Activated CD4-positive, CD25-positive, alpha-beta regulatory T cell treated with anti-CD3 and anti-CD28 coated beads, Interleukin-2, amount 50 U/mL, for 72 hours (primary cell): ENCODE data around the gene CIB4.
"Not testable (repeated sequence)": the region's sequence is repeated elsewhere in the genome, so short reads cannot be mapped to it uniquely, and the experiment has no call there.

ENCODE experiments used
- DNase-seq: peaks from one replicate; pipeline ENCODE4 v3.0.0; 2021

The CIB4 gene

DNA sequence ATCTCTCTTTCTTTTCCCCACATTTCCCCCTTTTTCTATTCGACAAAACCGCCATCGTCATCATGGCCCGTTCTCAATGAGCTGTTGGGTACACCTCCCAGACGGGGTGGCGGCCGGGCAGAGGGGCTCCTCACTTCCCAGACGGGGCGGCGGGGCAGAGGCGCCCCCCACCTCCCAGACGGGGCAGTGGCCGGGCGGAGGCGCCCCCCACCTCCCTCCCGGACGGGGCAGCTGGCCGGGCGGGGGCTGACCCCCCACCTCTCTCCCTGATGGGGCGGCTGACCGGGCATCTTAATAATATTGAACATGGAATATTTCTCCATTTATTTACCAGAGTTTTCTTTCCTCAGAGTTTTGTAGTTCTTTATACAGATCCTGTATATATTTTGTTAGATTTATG, 24.1 kb upstream of the CIB4 start:
- not testable (repeated sequence) for DNase-seq

DNA sequence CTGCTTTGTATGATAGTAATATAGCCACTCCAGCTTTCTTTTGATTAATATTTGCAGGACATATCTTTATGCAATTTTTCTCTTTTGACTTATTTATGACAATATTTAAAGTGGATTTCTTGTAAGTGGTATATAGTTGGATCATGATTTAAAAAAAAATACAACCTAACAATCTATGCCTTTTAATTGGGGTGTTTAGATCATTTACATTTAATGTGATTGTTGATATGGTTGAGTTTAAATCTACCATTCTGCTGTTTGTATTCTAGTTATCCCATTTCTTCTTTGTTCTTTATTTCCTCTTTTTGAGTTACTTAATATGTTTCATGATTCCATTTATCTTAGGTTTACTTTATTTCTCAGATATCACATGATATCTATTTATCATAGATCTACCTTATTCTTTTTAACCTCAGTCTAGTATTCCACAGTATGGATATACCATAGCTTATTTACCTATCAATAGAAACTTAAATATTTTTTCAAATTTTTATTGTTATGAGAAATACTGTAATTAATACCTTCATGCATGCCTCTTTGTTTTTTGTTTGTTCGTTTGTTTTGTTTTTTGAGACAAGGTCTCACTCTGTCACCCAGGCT, 19.3 kb upstream of the CIB4 start:
- DNase-seq: no peak

DNA sequence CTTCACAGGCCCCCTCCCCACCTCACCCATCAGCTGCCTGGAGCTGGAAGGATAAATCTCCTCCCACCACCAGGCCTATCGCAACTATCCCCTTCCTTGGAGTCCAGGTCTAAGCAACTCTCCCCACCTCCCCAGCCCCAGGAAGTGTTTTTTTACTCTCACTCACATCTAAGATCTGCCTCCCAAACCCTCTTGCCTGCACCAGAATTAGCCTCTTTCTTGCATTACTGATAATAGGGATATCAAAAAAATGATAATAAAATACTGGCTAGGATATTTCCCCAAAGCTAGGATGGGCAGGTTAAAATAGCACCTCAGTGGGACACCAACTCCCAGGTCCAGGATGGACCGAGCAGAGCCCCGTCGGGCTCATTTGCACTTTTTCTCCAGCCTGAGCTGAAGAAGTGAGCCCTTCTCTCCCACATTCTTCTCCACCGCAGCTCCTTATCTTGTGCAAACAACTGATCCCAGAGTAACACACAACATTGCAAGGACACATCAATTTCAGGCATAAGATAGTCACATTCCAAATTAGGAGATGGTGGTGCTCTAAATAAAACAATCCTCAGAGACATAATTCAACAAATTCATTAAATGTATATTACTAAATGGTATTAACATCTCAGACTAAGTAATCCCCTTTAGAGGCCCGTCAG, 17.7 kb upstream of the CIB4 start:
- DNase-seq: no peak

DNA sequence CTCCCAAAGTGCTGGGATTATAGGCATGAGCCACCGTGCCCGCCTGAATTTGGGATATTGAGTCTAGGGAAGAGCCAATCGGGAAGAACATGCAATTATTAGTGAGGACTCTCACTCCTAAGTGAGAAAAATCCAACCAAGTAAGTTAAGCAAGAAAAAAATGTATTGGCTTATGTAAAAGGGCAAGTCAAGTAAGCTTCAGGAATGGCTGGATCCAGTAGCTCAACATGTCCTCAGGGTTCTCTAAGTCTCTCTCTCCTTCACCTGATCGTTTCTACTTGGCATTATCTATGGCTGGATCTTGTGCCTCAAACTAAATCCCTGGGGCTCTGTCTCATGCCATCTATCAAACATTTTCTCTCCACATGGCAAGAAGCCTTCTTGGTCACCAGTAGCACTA, 16.1 kb upstream of the CIB4 start:
- DNase-seq: no peak

DNA sequence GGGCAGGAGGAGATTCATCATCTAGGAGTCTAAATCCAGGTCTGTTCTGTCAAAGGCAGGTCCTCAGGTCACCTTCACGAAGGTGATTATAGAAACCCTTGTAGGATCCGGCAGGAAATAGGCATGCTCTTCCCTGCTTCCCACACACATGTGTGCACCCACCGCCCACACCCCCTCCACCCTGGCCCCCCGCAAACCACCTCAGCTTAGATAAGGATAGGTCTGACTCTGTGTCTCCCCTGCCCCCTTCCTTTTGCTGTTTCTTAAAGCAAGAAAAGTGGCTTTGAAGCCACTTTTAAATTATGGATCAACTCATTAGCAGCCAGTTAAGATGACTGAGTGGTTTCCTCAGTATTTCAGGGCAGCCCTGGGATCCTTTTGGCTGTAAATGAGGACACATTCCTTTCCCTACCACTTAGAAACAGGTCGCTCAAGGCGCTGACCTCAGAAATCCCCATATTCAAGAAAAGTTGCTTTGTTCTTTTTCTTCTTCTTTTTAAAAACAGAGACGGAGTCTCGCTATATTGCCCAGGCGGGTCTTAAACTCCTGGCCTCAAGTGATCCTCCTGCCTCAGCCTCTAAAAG, 14.5 kb upstream of the CIB4 start:
- DNase-seq: no peak

DNA sequence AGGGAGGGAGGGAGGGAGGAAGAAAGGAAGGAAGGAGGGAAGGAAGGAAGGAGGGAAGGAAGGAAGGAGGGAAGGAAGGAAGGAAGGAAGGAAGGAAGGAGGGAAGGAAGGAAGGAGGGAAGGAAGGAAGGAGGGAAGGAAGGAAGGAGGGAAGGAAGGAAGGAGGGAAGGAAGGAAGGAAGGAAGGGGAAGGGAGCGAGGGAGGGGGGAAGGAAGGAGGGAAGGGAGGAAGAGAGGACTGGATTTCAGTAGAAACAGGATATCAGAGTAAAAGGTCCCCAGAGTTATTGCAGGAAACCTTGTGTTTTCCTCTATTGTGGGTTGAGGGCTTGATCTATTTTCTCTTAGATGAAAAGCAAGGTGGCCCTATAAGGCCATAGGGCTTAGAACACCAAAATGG, 14.0 kb upstream of the CIB4 start:
- DNase-seq: not testable (repeated sequence)

DNA sequence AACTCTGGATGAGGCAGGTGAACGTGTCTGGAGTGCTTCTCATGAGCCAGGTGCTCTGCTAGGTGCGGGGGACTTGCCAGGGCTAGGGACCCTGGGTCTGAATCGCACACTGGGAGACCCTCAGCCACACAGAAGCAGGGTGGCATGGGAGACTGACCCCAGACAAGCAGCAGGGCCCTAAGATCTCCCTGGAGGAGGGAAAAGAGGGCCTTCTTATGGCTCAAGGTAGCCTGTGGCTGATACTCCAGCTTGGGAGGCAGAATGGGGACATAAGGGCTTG, 12.8 kb upstream of the CIB4 start:
- DNase-seq: no peak

DNA sequence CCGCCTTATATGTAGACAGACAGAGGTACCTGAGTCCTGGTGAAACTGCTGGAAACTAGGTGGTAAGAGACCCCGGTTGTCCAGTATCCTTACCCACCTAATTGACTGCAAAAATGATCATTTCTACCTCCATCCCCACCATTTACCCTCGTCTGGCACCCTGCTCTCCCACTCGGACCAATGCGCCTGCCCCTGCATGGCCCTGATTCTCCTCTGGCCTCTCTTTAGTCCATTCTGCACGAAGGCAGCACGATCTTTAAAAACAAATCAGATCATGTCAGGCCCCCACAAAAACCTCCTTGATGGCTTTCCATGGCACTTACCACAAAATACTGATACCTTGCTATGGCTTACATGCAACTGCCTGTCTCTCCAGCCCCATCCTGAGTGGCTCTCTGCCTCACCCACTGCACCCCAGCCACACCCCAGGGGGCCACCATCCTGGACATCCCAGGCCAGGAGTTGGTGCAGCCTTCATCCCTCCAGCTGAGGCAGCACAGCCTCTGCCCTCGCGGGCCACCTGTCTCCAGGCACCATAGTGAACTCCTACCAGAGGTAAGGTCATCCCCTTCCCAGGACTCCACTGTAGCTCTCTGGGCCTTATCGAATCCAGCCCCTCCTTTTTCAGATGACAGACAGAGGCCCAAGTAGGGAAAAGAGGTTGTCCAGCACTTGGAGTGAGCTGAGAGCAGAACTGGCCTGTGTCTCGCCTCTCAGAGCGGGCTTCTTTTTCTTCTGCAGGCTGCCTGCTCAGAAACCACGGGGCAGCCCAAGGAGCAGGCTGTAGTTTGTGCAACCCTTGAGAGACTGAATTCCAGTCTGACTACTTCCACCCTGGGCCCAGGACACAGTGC, 12.3 kb upstream of the CIB4 start:
- DNase-seq: no peak

DNA sequence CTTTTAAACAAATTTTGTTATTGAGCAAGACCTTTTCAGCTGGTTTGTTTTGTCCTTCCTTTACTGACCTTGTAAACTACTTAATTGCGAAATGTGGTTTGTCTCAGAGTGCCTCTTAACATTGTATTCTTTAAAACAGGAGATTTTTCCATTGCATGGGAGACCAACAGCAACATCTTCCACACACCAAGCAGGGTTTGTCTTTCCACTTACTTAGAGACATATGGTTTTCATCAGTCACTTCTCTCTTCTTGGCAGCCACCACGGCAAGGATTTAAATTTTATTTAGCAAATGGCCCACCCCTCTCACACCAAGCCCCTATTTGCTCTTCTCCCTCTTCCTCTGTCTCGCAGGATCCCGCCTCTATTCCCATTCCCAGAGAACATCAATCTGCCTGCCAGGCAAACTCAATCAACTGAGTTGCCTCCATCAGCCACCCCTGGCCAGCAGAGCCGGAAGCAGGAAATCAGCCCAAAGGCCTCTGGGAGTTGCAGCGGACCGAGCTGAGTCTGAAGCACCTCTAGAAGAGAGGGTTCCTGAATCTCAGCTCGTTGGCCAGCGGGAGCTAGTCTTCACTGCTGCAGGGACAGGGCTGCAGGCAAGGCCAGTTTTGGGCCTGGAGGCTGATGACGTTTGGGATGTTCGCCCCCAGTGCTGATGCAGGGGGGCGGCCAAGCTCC, 11.3 kb upstream of the CIB4 start:
- no peak for DNase-seq

DNA sequence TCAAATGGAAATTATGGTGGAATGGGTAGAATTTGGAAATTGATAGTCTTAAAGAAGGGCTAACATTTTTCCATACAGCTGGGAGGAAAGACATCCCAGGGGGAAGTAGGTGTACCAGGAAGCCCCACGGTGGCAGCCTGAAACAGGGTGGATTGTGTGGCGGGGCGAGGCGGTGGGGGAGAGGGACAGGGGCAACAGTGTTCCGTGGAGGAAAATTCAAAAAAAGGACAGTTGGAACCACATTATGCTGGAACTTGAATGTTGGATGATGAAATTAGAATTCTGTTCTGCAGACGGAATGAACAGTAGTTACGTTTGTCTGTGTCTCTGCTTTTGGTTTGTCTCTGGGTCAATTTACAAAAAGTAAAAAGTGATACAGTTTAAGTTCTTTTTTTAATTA, 10.6 kb upstream of the CIB4 start:
- DNase-seq: no peak

DNA sequence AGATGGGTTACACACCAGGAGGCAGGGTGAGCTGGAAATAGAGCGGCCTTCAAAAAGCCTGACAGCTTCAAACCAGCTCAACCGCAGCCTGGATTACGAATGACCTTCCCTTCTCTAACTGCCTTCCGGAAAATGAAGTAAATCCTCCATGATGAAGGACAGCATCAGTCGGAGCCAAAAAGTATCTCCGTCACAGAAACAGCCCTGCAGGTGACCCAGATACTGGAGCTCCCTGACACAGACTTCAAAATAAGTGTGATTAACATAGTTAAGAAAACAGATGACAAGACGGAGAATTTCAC, 10.3 kb upstream of the CIB4 start:
- DNase-seq: no peak

DNA sequence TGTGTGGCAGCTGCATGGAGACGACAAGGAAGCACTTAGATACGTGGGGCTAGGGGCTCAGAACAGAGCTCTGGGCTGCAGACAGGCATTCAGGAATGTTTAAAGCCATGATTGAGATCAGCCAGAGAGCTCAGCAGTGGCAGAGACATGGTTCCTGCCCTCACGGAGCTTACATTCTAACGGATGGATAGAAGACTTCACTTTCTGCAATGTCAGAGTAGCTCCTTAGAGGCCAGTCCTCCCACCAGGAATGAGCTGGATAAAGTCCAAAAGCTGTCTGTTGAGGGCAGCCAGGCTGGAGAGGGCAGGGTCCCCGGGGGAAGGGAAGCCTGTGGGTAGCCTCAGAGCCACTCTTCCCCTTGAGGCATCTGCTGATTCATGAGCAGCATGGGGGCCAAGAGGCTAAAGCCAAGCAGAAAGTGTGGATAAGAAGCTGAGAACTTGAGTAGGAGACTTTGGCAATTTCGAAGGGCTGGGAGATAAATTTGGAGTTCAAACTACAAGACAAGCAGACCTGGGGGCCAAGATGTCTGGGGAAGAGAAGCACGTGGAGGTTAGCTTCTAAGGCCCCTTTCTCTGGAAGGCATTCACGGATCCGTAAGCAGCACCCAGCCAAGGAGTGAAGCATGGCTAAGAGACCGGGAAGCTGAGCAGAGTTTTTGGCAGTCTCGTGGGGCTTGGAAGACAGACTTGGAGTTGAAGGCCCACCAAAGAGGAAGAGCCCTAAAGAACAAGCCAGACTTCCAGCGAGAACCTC, 9.7 kb upstream of the CIB4 start:
- no peak for DNase-seq

DNA sequence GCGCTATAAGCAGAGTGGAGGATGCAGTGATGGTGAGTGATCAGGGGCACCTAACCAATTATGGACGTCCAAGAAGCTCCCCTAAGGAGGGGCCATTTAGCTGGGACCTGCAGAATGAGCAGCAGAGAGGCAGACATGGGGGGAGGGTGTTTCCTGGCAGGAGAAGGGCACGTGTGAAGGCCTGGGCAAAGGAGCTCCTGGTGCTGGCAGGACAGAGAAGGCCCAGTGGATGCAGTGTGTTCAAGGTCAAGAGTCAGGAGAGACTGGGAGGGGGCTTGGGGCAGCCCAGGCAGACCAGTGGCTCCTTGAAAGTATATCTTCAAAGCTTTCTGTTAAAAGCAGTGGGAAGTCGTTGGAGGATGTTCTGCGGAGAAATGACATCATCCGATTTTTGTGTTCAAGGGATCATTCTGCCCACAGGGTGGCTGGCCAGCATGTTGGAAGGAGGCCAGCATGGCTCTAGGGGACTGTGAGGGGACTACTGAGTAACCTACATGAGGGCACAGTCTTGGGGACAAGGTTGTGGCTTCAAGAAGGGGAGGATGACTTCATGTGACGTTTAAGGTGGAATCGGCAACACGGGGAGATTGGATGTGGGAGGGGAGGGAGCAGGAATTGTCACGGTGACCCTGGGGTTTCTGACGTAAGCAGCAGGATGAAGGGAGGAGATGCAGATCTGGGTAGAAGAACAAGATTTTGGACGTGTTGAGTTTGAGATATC, 9.0 kb upstream of the CIB4 start:
- no peak for DNase-seq

DNA sequence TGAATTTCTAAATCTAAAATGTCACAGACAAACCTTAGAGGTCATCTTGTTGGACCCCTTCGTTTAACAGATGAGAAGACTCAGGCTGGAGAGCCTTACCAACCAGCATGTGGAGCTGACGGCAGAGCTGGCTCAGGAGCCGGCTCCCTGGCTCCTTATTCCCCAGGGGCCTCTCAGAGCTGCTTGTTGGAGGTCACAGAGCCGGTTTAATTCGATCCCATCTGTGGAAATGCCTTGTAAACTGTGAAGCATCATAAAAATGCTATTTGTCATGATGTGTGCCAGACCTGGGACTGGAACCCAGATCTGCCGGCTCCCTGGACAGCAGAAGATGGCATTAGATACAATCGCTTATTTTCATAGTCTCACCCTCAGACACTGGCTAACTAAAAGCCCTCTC, 8.2 kb upstream of the CIB4 start:
- no peak for DNase-seq

DNA sequence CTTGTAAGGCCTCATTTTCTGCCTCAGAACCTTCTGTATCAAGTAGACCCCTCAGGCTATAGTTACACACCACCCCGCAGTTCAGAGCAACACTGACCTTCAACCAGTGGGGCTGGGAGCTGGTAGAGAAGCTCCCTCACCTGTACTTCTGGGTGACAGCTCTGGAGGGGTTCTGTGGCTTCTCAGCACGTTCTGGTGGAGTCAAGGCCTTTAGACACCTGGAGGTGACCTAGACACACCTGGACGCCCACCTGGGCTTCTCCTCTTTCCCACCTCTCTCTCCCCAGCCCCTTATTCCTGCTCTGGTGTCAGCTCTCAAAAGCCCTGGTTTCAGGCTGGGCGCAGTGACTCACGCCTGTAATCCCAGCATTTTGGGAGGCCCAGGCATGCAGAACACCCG, 7.3 kb upstream of the CIB4 start:
- no peak for DNase-seq

DNA sequence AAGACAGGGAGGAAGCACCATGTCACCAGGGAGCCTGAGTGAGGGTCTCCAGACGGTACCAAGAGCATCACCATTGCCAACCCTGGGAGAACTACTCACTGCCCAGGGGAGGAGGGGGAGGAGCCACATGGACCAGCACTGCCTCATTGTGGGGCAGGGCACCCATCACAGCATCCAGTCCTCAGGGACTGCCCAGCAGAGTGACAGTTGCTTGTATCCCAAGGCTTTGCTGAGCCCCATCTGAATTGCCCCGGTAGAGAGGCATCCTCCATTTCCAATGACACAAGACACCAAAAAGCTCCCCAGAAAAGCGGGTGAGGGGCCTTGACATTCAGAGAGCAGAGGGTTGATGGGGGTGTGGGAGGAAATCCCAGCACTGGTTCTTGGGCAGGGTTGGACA, 6.8 kb upstream of the CIB4 start:
- DNase-seq: no peak

DNA sequence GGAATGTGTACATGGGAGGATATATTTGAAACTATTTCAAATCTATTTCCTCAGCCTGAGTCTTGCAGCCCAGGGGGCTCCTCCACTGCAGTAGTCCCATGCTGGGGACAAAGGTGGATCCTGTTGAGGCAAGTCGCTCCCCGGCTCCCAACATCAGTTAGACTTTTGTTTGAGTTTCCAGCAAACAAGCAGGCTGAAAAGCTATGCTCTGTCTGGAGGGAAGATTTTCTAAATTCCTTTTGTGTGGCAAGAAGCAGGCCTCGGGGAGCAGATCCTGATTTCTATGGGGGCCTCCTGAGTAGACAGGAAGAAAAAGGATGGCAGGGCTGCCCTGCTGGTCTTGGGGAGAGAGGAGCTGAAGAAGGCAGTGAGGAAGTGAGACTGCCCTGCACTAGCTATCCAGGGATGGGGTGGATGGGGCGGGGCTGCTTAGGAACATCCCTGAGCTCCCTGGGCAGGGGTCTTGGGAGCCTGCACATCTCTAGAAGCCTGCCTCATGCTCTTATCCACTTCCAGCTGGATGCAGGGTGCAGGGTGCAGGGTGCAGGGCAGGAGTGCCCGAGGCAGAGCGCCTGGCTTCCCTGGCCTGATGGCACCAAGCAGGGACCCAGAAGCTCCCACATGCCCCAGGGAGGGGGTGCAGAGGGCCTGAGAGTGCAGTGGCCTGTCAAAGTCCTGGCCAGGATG, 6.0 kb upstream of the CIB4 start:
- no peak for DNase-seq

DNA sequence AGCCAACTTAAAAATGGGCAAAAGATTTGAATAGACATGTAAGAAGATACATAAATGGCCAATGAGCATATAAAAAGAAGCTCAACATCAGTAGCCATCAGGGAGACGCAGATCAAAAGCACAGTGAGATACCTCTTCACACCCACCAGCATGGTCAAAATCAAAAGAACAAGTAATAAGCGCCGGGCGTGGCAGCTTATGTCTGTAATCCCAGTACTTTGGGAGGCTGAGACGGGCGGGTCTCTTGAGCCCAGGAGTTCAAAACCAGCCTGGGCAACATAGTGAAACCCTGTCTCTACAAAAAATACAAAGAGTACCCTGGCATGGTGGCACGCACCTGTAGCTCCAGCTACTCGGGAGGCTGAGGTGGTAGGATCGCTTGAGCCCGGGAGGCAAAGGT, 4.6 kb upstream of the CIB4 start:
- DNase-seq: no peak

DNA sequence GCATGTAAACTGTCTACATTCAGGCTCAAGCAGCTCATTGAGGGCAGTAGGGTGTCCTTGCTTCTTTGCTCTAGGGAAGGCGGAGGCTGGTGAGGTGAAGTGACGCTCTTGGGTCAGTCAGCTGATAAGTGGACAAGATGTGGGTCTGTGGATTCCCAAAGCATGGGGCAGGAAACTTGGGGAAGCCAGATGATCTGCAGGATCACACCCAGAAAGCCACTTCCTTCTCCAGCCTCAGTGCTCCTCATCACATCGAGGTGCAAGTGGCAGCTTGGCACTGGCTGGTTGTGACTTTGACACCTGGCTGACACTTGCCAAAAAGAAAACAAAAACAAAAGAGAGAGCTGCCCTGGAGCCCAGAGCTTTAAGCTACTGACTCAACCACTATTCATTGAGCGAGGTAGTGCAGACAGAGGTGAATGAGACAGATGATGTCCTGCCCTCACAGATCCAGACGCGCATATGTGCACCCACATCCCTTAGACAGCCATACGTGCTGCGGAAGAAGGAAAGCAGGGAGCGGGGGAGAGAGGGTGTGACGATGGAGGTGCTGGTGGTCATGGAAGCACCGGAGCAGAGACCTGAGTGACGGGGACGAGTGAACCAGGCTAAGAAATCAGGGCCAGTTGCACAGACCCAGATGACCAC, 3.1 kb upstream of the CIB4 start:
- no peak for DNase-seq

DNA sequence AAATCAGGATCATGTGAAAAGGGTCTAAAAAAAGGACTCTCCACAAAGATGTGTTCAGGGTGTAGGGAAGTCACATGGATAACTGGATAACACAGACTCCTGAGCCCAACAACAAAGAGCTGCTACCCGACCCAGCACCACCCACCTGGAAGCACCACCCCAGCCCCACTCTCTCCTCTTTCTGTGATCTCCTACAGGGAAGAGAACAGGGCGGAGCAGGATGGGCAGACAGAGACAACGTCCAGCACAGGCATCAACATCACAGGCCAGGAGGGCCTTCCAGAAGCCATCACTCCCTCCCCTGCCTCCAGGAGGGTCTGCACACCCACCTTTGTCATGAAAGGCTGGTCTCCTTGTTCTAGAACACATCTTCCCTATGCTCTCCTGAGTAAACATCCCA, 1.3 kb upstream of the CIB4 start:
- no peak for DNase-seq

DNA sequence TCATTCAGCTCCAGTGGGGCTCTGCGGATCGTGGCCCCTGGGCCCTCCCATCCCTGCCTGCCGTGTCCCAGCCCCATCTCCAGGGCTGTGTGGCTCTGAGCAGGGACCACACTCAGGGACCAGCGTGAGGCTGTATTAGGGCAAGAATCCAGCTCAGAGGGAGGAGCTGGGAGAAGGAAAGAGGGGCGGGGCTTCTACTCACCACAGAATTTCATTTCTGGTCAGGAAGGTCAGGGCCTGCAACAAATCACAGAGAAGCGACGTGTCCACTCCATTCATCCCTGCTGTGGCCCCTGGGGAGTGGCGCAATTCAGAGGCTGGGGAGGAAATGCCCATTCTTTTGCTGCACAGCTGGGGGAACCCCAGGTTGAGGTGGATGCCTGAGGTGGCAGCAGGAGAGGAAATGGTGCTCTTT, 828 bp downstream of the CIB4 start:
- DNase-seq: no peak
